ENCODE results near the gene PKN1. TPM values are rescaled to one million over a fixed set of nuclear protein-coding genes. Genes with fewer than 3 reads are reported as not detected.
"Not testable (repeated sequence)": the region's sequence is repeated elsewhere in the genome, so short reads cannot be mapped to it uniquely, and the experiment has no call there.

PKN1 gene
- total RNA-seq, 1 donor from 2014 or later, result 51.7 TPM

- DNase-seq (ENCODE audit: low spot score), result no peak
These were observed 49.3 kb downstream of the PKN1 start for GRCh38 chr19:14482172-14482941.

- no peak for DNase-seq (ENCODE audit: low spot score)
These were observed 54.4 kb downstream of the PKN1 start for GRCh38 chr19:14487370-14488125.

DNA sequence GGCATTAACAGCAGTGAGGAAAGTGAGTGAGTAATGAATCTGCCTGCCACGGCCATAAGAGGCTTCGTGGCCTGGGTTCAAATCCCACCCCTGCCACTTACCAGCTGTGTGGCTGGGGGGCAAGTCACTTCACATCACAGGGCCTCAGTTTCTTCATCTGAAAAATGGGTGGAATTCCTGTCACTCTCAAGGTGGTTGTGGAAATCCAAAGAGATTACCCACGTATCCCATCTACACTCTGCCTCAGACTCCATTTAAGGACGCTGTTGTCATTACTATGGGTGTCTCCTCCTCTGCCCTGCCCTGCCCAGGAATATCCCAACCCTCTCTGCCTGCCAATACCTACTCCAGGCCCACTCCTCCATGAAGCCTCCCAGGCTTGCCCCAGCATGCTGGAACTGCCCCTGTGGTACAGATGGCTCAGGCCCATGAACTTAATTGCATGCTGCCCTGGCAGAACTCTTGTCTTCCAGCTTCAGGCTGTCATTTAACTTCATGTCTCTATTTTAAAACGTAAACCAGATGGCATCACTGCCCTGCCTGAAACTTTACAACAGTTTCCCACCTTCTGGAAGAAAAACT, 59.7 kb downstream of the PKN1 start:
- DNase-seq (ENCODE audit: low spot score), result no peak

- no peak for DNase-seq (ENCODE audit: low spot score)
These were observed 61.3 kb downstream of the PKN1 start for GRCh38 chr19:14494411-14494810.

DNA sequence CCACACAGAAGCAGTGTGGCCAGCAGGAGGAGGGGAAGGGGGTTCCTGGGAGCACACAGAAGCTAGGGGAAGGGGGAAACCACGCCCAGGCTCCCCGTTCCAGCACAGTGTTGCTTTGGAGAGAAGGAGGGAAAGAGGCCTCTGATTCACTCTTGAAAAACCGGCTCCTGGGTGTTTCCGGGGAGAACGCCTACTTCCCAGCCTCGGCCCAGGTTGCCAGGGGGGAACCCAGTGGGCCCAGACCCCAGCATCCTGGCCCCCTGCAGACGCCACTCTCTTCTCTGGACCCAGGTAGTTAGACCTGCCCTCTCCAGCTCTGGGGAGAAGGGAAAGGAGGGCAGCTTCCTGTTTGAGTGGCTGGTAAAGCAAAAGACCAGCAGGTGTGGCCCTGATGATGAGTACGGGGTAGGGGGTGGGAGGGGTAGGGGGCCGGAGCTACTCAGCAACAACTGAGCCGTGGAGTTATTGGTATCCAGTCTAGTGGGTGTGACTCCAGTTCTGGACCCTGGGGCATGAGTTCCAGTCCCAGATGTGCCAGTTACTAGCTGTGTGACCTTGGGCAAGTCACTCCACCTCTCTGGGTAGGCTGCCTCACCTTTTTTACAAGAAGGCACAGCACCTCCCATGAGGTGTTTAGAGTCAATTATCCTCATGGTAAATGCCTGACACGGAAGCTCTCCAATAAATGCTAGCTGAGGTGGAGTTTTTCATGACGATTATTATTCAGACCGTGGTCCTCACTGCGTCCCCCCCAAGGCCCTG, 62.0 kb downstream of the PKN1 start:
- DNase-seq (ENCODE audit: low spot score), result peak; percentile 73

DNA sequence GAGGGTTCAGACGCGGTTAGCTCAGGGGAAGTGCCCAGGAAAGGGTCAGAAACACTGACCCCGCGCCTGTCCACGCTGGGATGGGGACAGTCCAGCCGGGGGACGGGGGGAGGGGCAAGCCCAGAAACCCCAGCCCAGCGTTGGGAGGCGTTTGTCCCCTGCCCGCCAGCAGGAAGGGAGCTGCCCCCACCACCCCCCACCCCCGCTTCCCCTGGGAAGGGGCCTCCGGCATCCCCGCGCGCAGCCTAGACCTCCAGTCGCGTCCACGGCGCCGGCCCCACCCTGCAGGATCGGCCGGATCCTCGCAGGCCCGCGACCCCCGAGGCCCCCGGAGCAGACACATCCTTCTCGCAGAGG, 62.5 kb downstream of the PKN1 start:
- no peak for DNase-seq (ENCODE audit: low spot score)

DNA sequence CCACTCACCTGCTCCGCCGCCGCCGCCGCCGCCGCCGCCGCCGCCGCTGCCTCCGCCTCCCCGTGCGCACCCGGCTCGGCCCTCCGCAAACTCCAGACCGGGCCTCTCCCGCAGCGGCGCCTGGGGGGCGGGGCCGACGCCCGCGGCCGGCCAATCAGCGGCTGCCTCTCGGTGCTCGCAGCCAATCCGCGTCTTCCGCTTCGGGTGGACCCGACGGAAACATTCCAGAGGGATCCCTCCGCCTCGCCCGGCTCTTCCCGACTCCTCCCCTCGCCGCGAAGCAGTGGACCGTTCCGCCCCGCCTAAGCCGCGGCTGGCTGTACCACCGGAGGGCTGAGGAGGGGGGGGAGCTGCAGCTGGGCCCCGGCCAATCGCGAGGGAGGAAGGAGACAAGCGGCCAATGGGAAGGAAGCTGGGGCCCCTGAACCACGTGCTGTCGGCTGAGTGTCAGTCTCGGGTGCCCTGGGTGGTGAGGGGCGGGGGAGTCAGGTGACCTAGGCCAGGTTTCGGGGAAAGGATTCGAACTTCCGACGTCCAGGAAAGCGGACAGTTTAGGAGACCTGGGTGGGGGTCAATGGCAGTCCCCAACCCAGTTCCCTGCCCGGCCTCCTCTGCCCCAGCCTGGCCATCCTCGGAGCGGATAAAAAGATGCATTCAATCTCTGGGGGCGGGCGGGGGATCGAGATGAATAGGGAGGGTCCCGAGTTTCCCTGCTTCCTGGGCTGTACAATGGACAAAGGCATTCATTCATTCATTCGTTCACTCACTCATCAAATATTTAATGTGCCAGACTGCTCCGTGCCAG, 63.1 kb downstream of the PKN1 start, which contains the start of gene GIPC1:
Gene GIPC1 (minus strand): TSS at position 99 of the 805 bp plus-strand sequence. CDS start 13,151 bp downstream, outside the sequence.
- peak; percentile 97 for DNase-seq (ENCODE audit: low spot score)

- DNase-seq (ENCODE audit: low spot score), result no peak
These were observed 63.7 kb downstream of the PKN1 start for GRCh38 chr19:14496834-14497227.

GRCh38 chr19:14497228-14497921, 64.3 kb downstream of the PKN1 start:
- DNase-seq (ENCODE audit: low spot score), result no peak

- no peak for DNase-seq (ENCODE audit: low spot score)
These were observed 69.4 kb downstream of the PKN1 start for GRCh38 chr19:14502334-14503092.

DNA sequence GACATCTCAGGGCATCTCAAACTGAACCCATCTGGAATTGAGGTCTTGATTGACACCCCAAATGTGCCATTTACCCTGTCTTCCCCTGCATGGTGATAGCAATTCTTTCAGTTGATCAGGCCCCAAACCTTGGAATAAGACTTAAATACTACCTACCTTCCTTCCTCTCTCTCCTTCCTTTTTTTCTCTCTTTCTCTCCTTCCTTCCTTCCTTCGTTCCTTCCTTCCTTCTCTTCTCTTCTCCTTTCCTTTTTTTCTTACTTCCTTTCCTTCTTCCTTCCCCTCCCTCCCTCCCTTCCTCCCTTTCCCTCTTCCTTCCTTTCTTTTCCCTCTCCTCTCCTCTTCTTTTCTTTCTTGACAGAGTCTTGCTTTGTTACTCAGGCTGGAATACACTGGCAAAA, 70.2 kb downstream of the PKN1 start:
- no peak for DNase-seq (ENCODE audit: low spot score)

GRCh38 chr19:14504575-14504974, 71.5 kb downstream of the PKN1 start:
- DNase-seq (ENCODE audit: low spot score), result not testable (repeated sequence)

DNA sequence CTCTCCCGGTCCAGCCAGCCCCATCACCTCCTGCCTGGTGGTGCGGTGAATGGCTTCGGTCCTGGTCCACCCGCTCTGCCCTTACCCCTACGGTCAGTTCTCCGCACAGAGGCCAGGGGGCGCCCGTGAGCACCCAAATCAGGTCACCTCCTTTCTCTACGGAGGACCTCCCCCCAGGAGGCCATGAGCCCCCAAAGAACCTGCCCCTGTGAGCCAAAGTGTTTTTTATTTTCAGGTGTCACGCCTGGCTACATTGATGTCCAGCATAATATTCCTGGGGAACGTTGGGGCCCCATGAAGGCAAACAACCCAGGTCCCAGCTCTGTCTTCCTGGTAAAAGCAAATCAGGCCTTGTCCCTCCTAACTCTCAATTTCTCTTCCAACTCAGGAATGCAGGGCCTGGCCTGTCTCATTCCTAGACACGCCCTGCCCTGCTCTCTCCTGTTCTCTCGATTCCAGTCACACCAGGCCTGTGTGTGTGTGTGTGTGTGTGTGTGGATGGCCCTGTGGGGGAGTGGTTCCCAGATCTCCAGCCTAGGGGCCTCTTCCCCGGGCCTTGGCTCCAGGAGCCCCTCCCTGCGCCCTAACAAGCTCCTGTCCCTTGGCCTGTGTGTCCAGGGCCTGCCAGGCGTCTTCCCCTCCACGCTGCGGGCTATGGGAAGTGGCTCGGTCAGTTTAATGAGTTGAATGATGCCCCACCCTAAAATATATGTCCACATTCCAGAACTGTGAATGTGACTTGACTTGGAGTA, 72.6 kb downstream of the PKN1 start:
- no peak for DNase-seq (ENCODE audit: low spot score)

- no peak for DNase-seq (ENCODE audit: low spot score)
These were observed 74.8 kb downstream of the PKN1 start for GRCh38 chr19:14507704-14508542.

- DNase-seq (ENCODE audit: low spot score), result no peak
These were observed 77.5 kb downstream of the PKN1 start for GRCh38 chr19:14510311-14511228.

DNA sequence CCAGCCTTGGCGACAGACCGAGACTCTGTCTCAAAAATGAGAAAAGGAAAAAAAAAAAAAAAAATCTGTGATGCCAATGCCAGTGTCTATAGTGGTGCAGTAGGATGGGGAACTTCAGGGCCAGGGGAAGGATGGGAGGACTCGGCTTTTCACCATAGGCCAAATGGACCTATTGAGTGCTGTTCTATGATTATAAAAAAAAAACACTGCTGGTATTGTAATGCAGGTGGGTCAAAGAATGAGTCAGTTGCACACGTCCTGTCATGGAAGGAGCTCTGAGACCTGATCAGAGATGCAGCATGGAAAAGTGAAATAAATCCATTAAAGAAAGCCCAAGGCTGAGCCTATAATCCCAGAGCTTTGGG, 78.1 kb downstream of the PKN1 start:
- no peak for DNase-seq (ENCODE audit: low spot score)

DNA sequence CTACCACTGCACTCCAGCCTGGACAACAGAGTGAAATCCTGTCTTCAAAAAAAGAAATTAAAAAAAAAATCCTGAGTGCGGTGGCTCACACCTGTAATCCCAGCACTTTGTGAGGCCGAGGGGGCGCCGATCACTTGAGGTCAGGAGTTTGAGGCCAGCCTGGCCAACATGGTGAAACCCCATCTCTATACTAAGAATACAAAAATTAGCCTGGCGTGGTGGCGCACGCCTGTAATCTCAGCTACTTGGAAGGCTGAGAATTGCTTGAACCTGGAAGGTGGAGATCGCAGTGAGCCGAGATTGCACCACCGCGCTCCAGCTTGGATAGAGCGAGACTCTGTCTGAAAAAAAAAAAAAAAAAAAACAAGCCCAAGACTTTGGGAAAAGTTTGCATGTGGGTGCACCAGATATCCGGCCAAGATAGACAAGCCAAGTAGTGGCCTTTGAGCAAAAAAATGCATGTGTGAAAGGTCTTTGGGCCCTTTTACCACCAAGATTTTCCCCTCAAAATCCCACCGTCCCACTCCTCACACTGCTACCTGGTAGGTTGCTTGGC, 79.4 kb downstream of the PKN1 start:
- DNase-seq (ENCODE audit: low spot score), result no peak
